NCI-H146 treated with DMSO at 0.1 percent for 48 hours (cell line): ENCODE measurements around the gene PARD6B.
"Not testable (repeated sequence)": the region's sequence is repeated elsewhere in the genome, so short reads cannot be mapped to it uniquely, and the experiment has no call there.

Experiments used
- DNase-seq: peaks from one replicate; lab custom pipeline; 2025; ENCODE audit not compliant: unreplicated experiment; lab: John Stamatoyannopoulos, UW

The PARD6B gene

DNA sequence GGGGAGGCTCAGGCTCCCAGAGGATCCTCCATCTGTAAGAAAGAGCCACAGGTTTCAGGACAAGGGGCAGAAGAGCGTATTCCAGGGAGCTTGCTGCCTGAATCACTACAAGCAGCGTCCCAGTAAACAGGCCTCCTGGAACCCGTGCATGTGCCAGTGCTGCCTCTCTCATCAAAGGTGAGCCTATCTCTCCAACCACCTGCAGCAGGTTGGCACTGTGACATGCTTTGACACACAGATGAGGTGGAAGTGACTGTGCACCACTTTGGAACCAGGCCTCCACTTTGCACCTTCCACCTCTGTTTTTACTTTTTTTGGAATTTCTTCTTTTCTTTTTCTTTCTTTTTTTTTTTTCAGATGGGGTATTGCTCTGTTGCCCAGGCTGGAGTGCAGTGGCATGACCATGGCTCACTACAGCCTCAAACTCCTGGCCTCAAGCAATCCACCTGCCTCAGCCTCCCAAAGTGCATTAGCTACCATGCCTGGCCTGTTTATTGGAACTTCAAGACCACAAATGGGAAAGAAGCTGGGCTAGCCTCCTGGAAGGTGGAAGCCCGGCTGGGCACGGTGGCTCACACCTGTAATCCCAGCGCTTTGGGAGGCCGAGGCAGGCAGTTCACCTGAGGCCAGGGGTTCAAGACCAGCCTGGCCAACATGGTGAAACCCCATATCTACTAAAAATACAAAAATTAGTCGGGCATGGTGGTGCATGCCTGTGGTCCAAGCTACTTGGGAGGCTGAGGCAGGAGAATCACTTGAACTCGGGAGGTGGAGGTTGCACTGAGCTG, 27.5 kb upstream of the PARD6B start:
- not testable (repeated sequence) for DNase-seq

GRCh38 chr20:50704514-50704913, 26.9 kb upstream of the PARD6B start:
- no peak for DNase-seq

DNA sequence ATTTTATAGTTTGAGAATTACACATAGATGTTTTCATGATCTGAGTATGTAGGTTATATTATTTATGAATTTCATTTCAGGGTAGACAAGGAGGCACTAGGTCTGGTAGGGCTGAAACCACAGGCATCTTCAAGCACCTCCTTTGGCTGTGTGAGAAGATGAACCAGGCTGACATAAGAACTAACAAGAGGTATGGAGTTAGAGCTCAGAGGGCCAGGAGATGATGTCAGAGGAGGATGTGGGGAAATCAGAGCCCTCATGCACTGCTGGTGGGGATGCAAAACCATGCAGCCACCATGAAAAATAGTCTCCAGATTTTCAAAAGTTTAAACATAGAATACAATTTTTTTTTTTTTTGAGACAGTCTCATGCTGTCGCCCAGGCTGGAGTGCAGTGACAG, 26.4 kb upstream of the PARD6B start:
- no peak for DNase-seq

GRCh38 chr20:50708845-50709635, 22.3 kb upstream of the PARD6B start:
- DNase-seq: no peak

GRCh38 chr20:50709636-50709973, 21.8 kb upstream of the PARD6B start:
- no peak for DNase-seq

DNA sequence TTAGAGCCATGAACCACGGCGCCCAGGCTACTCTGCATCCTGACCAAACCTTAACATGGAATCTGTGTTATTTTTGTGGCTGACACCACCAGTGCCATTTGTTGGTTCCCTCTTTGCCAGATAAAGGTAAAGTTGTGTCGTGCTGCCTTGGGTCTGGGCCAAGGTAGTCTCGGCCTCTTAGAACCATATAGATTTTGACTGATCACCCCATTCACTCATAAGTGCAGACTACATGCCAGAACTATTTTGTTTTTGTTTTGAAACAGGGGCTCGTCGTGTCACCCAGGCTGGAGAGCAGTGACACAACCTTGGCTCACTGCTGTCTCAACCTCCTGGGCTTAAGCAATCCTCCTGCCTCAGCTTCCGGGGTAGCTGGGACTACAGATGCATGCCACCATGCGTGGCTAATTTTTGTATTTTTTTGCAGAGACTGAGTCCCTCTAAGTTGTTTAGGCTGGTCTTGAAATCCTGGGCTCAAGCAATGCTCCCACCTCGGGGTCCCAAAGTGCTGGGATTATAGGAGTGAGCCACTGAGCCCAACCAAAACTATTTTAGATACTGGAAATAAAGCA, 20.8 kb upstream of the PARD6B start:
- DNase-seq: no peak

DNA sequence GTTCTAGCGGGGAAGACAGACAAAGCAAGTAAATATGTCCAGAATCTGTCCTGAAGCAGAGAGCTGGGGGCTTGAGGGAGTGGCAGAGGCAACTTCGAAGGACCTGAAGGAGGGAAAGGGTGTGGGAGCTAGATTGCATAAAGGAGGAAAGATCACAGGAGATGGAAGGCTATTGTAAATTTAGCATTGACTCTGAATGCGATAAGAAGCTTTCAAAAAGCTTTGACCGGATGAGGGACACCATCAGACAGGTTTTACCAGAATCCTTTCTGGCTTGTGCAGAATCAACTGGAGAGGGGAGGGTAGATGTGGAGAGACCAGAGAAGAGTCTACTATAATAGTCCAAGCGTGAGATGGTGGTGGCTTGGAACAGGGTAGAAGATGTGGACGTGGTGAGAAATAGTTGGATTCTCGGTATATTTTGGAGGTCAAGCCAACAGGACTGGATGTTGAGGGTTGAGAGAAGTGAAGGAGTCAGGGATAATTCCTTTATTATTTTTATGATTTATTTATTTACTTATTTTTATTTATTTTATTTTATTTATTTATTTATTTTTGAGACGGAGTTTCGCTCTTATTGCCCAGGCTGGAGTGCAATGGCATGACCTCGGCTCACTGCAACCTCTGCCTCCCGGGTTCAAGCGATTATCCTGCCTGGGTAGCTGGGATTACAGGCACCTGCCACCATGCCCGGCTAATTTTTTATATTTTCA, 20.1 kb upstream of the PARD6B start:
- DNase-seq: no peak

DNA sequence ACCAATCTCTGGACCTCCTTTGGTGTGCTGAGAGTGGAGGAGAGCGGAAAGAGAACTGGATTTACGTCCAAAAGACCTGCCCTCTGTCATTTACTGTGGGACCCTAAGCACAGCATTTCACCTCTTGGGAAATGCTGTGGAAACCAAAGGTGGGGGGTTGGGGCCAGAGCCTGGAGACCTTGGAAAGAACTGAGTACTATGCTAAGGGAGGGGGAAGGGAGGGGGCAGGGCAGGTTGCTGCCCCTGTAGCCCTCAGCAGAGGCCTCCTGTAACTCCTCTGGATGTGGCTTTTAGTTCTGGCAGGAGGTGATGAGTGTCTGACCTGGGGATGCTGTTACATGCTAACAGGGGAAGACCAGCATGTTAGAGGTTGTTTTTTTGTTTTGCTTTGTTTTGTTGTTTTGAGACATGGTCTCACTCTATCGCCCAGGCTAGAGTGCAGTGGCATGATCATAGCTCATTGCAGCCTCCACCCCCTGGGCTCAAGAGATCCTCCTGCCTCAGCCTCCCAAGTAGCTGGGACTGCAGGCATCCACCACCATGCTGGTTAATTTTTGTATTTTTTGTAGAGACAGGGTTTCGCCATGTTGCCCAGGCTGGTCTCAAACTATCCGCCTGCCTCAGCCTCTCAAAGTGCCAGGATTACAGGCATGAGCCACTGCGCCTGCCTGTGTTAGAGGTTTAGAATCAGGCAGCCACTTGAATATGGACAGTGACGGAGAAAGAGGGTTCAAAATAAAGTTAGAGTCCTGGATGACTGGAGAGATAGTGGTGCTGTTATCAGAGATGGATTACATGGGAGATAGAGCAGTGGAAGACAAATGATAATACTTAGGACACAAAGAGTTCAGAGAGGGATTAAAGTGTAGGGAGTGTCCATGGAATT, 18.4 kb upstream of the PARD6B start:
- no peak for DNase-seq

- DNase-seq: no peak
Observed at GRCh38 chr20:50713657-50714101, 17.7 kb upstream of the PARD6B start.

GRCh38 chr20:50714426-50714825, 17.0 kb upstream of the PARD6B start:
- DNase-seq: not testable (repeated sequence)

DNA sequence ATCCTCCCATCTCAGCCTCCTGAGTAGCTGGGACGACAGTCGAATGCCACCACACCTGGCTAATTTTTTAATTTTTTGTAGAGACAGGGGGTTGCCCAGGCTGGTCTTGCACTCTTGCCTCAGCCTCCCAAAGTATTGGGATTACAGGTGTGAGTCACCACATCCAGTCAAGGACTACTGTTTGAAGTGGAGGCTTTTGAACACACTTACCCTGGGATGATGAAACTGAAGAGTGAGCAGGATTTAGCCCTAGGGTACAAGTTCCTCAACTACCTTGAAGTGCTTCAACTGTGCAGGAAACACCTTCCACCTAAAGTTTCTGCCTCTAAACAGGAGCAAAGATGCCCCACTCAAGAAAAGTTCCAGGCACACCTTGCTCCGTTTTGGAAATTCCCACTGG, 15.7 kb upstream of the PARD6B start:
- no peak for DNase-seq

DNA sequence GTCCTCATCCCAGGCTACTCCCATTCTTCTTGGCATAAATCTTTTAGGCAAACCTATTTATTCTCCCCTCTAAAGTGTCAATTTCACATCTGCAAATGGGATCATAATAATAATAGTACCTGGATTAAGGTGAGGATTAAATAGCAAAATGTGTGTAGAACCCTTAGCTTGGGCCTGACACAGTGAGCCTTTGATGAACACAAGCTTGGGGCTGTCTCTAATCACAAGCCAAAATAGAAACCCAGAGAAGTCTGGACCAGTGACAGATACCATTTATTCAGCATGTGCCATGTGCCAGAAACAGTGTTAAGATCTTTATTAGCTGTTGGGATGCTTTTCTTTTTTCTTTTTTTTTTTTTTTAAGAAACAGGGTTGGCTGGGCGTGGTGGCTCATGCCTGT, 14.9 kb upstream of the PARD6B start:
- no peak for DNase-seq

DNA sequence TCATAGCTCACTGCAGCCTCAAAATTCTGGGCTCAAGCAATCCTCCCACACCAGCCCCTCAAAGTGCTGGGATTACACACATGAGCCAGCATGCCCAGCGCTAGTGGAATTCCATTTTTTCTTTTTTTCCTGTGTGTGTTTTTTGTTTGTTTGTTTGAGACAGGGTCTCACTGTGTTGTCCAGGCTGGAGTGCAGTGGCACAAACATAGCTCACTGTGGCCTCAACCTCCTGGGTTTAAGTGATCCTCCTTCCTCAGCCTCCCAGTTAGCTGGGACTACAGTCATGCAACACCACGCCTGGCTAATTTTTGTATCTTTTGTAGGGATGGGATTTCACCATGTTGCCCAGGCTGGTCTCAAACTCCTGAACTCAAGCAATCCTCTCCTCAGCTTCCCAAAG, 14.1 kb upstream of the PARD6B start:
- no peak for DNase-seq

GRCh38 chr20:50717974-50718761, 13.2 kb upstream of the PARD6B start:
- DNase-seq: no peak

GRCh38 chr20:50719328-50719727, 12.1 kb upstream of the PARD6B start:
- DNase-seq: no peak

DNA sequence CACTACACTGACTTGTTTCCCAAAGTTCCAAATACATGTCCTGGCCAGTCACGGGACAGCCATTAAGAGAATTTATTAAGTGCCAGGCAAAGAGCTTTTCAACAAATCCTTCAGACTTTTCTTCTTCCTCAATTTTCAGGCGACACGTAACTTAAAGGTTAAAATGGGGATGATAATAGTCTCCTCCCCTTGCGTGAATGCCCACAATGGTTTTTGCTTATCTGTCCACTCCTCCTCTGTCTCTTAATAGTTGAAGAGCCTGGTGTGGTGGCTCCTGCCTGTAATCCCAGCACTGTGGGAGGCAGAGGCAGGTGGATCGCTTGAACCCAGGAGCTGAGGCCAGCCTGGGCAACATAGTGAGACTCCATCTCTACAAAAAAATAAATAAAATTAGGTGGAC, 11.4 kb upstream of the PARD6B start:
- no peak for DNase-seq

DNA sequence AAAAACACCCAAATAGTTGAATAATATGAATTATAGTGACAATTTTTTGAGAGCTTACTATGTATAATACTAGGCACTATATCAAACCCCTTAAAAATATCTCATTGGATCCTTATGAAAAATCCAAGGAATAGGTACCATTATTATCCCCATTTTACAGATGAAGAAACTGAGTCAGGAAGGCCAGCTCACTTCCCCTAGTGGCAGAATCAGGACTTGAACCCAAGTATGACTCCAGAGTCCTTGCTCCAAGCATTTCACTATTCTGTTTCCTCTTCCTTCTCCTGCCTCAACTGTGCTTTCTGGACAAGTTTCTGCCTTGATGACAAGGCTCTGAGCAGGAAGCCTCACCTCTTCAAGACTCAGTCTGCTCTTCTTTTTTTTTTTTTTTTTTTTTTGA, 10.8 kb upstream of the PARD6B start:
- DNase-seq: no peak

GRCh38 chr20:50721881-50722281, 9.5 kb upstream of the PARD6B start:
- no peak for DNase-seq

DNA sequence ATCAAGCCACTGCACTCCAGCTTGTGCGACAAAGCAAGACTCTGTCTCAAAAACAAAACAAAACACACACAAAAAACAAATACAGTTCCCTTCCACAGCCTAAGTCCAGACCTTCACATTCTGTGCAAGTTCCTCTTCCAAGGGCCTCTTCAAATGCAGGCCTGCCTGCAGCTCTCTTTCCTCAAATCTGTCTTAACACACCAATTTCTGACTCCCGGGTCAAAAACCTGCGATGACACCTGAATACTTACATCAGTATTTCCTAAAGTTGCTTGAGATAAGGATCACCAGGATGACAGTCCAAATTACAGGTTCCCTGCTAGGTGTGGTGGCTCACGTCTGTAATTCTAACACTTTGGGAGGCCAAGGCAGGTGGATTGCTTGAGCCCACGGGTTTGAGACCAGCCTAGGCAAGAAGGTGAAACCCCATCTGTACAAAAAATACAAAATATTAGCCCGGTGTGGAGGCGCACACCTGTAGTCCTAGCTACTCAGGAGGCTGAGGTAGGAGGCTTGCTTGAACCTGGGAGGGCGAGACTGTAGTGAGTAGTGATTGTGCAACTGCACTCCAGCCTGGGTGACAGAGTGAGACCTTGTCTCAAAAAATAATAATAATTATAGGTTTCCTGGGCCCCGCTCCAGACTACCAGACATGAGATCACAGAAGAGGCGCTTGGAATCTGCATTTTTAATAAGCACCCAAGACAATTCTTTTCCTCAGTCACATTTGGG, 8.8 kb upstream of the PARD6B start:
- DNase-seq: no peak
